Measurements from ENCODE around the gene MRPL17.
A peak's percentile ranks its signal among the peaks of the same experiment; 100 is the strongest.

MRPL17 gene

DNA sequence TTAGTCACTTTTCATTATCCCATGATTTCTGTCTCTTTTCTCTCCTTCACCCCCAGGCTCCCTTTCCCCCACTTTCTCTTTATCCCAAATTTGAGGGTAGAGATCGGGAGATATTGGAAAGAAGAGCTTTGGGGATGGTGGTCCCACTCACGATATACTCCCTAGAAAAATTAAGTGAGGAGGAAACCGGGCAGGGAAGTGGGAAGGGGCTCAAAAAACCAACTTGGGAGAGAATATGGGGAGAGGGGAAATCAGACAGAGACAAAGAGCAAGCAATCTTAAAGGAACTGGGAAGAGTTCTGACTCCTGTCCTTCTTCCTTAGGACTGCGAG lies 26.6 kb downstream of the MRPL17 start:
- peak overlapping the region in 6 of 21 experiments; percentile 22 to 79 (median 64) for H3K27ac ChIP-seq

DNA sequence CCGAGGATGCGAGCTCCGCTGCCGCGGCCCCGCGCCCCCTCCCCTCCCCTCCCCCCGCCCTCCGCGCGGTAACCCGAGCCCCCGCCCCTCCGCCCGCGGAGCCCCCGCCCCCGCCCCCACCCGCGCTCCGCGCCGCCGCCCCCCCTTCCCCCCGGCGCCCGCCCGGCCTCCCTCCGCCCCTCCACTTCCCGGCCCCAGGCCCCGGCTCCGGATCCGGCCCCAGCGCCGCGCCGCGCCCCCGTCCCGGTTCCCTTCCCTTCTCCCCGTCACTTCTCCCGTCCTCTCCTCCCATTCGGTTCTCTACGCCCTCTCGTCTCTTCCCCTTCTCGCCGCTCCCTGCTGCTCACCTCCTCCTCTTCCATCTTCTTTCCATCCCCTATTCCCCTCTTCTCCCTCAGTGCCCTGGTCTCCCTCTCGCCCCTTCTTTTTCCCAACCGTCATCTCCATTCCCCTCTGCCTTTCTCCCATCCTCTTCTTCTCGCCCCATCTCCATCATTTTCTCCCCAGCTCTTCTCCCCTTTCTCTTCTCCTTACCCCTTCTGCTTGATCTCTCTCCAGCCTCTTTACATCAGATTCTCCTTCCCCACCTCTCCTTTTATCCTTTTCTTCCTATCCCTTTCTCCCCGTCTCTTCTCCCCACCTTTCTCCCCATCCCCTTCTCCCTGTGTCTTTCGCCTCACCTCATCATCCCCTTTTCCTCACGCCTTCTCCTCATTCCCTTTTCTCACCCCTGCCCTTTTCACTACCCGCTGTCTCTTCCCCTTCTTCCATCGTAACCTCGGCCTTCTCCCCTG lies 27.2 kb downstream of the MRPL17 start, which contains the start of gene DCHS1:
TSS of gene DCHS1 (minus strand) at position 20 of the 794 bp plus-strand sequence. CDS start 14,196 bp downstream, outside the sequence.
- H3K27ac ChIP-seq = peak within 1 kb of the TSS in 18 of 21 experiments; percentile 22 to 79 (median 62)
- H3K4me3 ChIP-seq = peak within 1 kb of the TSS; percentile 25 to 50 (median 31)

More for the DNA sequence above, 26.6 kb downstream of the MRPL17 start:
- peak overlapping the region in 1 of 7 experiments; percentile 42 for H3K4me3 ChIP-seq

DNA sequence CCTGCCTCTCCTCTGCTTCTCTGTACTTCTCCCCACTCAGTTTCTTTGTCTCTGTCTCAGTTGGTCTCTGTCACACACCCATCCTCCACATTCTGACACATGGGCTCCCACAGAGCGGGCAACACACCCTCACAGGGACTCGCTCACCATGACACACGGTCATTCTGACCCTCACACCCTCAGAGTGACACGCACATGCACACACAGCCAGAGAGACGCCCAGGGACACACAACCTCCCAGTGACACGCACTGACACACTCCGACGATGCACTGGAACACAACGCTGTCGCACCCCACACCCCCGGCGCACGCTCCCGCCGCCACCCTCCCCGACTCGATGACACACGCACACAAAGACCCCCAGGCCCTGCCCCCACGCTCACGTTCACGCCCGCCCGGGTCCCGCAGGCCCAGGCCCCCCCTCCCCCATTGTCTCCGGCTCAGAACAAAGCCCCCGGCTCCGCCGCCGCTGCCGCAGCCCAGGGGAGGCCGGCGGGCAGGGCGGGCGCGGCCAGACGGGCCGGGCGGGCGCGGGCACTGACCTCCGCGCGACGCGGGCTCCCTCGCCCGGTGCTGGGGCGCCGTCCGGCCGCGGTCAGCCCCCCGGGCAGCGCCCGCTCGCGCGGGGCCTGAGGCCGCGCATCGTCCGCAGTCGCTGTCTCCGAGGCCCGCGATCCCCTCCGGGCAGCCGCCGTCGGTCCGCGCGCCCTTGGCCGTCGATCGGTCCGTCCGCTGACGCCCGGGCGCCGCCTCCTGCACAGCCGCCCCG lies 27.9 kb downstream of the MRPL17 start:
- peak overlapping the region in 17 of 21 experiments; percentile 4 to 79 (median 61) for H3K27ac ChIP-seq
- peak overlapping the region; percentile 25 to 50 (median 31) for H3K4me3 ChIP-seq

DNA sequence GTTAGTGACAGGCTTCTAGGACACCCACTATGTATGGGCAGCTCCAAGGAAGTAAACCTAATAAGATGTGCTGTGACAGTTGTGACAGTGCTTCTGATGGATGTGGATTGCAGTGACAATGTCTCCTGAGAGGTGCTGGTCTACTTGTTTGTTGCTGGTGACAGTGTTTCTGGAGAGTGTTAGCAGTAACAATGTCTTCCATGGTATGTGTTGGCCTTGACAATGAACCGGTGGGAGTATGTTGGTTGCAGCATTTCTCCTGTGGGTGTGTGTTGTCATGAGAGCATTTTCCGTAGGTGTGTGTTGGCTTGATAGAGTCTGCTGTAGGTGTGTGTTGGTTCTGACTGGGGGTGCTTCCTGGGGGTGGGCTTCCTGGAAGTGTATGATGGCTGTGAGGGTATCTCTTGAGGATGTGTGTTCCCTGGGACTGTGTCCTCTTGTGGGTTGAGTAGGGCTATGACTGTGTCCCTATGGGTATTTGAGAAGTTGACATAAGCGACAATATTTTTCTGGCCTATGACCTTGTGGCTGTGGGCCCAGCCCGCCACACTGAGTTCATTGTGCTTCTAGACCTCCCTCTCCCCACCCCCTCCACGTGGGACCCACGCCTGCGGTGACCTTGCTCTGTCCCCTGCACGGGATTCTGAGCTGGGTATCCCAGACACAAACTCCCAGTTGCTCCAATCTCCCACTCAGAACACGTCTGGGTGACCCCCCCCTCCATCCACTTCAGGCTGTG lies 28.7 kb downstream of the MRPL17 start:
- peak overlapping the region in 5 of 7 experiments; percentile 25 to 50 (median 41) for H3K4me3 ChIP-seq

DNA sequence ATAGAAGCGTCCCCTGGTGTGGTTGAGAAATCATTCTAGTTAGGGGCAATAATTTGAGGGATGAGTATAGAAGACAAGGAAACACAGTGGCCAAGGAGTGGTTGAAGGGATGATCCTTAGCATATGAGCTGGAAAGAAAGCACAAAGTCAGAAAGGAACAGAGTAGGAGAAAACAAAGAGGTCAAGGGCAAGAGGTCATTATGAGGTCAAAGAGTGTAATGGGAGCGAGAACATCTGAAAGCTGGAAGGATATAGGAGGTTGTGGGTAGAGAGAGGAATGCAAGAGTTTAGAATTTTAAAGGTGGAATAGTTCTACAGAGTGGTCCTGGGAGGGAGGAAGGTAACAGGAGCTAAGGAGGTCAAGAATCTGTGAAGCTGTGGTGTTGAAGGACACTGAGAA lies 29.5 kb downstream of the MRPL17 start:
- H3K27ac ChIP-seq = peak overlapping the region in 1 of 21 experiments; percentile 66
- H3K4me3 ChIP-seq = no peak overlapping the region

More for the DNA sequence above, 28.7 kb downstream of the MRPL17 start:
- H3K27ac ChIP-seq = peak overlapping the region in 12 of 21 experiments; percentile 4 to 79 (median 62)

DNA sequence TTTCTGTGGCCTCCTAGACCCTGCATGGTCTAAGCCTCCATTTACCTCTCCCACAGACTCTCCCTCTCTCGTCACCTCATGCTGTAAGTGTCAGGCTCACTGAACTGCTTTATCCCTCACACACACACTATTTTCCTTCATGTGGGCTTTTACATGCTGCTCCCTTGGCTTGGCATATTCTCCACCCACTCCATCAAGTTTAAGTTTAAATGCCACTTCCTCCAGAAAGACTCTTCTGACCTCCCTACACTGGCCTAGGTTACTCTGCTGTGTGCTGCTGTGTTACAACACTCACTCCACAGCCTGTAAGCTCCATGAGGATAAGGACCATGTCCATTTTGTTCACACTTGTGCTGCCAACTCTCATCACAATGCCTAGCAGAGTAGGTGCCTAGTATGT lies 30.0 kb downstream of the MRPL17 start:
- no peak overlapping the region for H3K27ac ChIP-seq

DNA sequence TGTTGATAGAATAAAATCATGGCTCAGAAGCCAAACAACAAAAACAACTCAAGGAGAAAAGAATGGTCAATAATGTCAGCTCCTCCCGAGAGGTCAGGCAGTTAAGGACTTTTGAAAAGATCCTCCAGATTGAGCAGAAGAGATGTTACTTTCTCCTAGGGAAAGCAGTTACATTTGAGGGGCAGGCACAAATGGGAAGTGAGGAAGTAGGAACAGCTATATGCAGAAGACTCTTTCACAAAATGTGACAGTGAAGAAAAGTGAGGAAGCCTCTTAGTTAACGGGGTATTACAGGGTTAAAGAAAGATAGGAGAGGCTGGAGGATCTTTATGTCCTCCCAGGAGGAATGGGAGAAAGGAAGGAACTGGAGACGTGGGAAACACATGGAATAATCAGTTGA lies 31.0 kb downstream of the MRPL17 start:
- no peak overlapping the region for H3K27ac ChIP-seq
- H3K4me3 ChIP-seq = no peak overlapping the region

More for the DNA sequence above, 30.0 kb downstream of the MRPL17 start:
- H3K4me3 ChIP-seq = no peak overlapping the region

DNA sequence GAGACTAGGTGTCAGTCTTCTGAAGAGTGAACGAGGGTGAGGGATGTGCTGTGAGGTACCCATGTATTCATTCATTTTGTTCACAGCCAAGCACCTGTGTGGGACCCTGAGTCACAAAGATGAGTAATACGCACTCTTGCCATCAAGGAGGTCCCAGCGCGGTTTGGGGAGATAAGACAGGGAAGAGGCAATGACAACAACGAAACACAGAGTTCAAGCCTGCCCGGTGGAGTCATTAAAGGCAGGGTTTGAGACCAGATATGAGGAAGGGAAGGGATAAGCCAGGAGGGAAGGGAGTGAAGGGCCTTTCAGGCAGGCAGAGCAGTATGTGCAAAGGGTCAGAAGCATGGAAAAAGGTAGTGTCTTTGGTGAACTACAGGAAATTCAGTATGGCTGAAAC lies 32.2 kb downstream of the MRPL17 start:
- Histone ChIP-seq H3K4me3 (no peak overlapping the region), H3K27ac (no peak overlapping the region)

DNA sequence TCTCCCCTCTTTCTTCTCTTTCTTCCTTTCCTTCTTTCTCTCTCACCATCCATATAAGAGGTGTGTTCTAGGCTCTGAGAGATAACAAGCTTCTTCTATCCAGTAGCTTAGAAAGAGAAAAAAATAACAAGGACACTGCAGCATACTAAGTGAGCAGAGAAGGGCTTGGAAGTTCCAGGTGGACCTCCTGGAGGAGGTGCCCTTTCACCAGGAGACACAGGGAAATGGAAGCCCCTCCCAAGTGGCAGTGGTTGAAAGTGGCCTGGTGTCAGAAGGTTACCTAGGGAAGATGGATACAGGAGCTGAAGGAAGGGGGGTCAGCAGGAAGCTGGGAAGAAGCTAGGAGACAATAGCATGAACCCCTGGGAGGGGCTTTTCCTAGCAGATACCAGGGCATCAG lies 33.0 kb downstream of the MRPL17 start:
- no peak overlapping the region for H3K27ac ChIP-seq
- no peak overlapping the region for H3K4me3 ChIP-seq

DNA sequence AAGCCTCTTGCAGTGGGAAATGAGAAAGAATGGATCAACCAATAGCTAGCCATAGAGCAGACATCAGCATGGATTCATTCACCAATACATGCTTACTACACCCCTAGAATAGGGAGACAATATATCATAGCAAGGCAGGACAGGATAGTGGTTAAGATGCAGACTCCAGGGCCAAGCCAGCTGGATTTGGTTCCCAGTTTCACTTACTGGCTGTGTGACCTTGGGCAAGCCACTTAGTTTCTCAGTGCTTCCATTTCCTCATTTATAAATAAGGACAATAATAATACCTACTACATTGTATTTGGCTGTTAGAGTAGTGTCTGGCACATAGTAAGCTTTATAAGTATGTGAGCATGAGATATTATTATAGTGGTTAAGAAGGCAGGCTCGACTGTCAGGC lies 34.6 kb downstream of the MRPL17 start:
- no peak overlapping the region for H3K4me3 ChIP-seq

DNA sequence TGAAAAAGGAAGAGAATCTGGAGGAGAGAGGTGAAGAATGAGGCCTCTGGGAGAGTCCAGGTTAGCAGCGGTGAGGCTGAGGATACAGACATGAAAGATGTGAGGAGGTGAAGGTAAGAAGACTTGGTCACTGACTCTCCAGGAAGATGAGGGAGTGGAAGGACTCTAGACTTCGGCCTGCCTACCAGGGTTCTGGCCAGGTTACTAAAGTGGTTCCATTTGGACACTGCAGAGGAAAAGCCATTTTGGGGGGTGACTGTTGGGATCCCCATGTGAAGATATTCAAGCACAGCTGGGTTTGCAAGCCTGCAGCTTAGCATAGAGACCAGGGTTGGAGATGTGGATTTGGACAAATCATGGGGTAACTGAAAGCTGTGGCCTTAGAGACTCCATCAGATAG lies 35.3 kb downstream of the MRPL17 start:
- peak overlapping the region in 15 of 21 experiments; percentile 70 to 86 (median 81) for H3K27ac ChIP-seq
- no peak overlapping the region for H3K4me3 ChIP-seq

More for the DNA sequence above, 34.6 kb downstream of the MRPL17 start:
- H3K27ac ChIP-seq = peak overlapping the region in 1 of 21 experiments; percentile 86

DNA sequence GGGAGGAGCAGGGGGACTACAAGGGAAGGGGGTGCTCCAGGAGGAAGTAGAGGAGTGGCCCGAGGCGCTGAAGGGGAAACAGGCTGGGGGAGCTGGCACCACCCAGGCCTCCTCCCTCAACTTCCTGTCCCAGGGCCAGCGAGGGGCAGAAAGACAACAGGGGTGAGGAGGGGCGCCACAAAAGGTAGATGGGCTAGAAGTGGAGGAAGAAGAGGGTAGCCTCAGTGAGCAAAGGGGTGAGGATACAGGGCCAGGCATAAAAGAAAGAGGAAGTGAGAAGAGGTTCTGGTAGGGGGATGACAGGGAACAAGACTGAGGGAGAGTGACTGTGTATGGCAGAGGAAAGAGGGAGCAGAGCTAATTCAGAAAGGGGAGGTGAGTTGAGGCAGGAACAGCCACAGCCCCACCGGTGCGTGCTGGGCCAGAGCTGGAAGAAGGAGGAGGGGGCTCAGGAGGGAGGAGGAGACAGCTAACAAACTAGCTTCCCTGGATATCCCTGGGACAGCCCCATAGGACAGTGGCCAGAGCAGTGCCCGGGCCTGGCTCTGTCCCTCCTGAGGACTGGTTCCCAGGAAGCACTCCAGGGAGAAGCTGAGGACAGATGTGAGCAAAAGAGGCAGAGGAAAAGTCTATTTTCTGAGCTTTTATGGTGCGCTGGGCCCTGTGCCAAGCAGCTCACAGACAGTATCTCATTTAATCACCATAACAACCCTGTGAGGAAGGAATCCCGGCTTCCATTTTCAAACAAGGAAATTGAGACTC lies 36.0 kb downstream of the MRPL17 start:
- Histone ChIP-seq H3K4me3 (no peak overlapping the region), H3K27ac (peak overlapping the region in 19 of 21 experiments; percentile 52 to 86 (median 77))

DNA sequence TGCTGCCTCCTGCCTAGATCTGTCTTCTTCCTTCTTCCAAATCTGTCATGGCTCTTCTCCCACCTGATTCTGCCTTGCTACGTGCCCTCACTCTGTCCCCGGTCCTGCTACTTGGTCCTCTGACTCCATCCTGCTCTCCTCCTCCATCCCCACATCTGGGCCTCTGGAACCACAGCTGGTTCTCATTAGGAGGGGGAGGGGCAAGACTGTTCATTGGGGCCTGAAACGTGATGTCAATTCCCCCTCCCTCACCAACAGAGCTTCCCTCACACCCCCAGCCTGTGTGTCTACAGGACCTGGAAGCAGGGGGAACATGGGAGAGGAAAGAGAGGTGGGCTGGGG lies 36.6 kb downstream of the MRPL17 start:
- peak overlapping the region in 19 of 21 experiments; percentile 52 to 86 (median 77) for H3K27ac ChIP-seq
- H3K4me3 ChIP-seq = no peak overlapping the region

DNA sequence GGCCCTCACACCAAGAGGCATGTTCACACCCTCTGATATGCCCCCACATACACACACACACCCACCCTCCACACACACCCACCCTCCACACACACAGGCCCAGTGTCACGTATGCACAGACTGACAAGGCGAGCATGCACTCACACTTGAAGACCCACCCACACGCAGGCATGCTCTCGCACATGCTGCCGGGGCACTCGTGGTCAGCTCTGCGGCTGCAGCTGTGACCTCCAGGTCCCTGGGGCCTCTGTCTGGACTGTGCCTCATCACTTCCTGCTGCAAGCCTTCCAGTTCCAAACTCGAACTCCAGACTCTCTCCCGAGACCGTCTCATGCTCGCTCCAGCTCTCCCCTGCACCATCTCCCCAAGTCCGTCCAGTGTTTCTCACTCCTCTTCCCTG lies 37.1 kb downstream of the MRPL17 start:
- Histone ChIP-seq H3K27ac (peak overlapping the region in 13 of 21 experiments; percentile 52 to 86 (median 74)), H3K4me3 (no peak overlapping the region)

DNA sequence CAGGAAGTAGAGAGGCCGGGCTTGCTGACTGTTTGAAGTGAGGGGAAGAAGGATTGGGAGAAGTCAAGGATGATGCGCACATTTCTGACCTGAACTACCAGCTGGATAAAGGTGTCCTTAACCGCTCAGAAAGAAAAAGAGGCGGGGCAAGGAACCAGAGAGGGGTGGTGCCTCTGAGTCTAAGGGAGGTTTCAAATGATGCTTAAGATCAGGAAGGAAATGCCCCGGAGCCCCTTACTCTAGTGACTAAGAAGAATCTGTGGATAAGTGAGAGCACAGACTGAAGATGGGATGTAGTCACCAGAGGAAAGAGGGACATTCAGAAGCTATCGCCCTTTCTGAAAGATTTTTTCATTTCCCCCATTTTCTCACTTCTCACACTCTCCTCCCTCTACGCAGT lies 40.2 kb downstream of the MRPL17 start:
- Histone ChIP-seq H3K27ac (no peak overlapping the region), H3K4me3 (no peak overlapping the region)

DNA sequence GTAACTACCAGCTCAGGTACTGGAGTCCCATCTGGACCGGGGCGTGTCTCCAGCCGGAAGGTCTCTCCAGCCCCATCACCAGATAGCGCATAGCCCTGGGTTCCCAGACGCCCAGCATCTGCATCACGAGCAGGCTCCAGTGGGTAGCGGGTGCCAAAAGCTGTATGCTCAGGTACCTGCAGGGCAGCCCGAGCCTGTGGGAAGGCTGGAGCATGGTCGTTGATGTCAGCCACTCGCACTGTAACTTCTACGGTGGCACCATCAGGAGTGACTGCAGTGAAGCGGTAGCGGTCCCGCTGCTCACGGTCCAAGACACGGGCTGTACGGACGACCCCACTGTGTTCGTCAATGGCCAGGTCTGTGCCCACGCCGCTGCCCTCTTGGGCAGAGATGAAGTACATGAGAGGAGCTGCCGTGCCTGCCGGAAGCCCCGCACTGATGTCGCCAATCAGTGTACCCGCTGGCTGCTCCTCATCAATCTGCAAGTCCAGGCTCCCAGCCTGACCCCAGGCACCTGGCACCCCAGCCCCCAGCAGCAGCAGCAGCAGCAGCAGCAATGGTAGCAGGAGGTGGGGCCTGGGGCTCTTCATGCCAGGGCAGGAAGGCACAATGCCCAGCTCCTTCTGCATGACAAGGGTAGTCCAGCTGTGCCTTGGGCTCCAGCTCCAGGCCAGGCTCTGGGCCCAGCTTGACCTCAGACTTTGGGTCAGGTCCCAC lies 42.0 kb downstream of the MRPL17 start:
- H3K27ac ChIP-seq = no peak overlapping the region
- no peak overlapping the region for H3K4me3 ChIP-seq

DNA sequence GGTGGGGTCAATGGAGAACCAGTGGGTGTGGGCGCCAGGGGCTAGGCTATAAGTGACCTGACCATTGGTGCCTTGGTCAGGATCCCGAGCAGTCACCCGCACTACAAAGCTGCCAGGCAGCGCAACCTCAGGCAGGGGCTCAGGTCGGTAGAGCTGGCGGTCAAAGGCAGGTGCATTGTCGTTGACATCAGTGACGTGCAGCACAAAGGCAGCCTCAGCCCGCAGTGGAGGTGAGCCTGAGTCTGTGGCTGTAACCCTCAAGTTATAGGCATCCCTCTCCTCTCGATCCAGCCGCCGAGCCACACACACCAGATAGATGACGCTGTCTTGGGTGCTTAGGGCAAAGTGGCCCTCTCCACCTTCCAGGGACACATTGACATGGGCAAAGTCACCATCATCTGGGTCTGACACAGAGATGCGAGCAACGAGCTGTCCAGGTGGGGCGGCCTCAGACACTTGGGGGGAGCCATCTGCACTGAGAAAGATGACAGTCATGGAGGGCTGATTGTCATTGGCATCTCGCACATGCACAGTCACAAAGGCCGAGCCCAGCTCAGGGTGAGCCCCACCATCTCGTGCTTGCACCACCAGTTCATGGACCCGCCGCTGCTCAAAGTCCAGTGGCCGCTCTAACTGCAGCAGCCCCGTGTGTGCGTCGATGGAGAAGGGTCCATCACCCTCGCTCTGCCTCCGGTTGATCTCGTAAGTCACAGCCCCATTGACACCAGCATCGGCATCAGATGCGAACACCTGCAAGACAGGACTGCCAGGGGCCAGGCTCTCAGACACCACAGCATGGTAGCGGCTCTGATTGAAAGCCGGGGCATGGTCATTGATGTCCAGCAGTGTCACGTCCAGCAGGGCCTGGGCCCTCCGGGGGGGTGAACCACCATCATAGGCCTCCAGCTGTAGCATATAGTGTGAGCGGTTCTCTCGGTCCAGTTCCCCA lies 42.8 kb downstream of the MRPL17 start:
- no peak overlapping the region for H3K27ac ChIP-seq
- H3K4me3 ChIP-seq = no peak overlapping the region

DNA sequence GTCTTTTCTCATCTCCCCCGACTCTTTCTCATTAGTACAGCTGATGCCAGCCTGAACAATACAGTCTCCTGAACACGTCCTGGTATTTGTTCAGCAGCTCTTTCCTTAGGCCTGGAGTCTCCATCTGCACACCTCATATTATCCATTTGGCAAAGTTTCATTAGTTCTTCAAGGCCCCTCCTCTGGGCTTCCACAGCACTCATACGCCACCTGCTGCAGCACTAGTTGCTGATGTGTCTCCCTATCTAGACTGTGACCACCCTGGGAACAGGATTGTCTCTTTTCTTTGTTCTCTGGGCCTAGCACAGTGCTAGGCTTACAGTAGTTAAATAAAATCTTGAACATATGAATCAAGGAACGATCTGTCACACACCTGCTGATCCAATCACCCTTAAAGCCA lies 44.7 kb downstream of the MRPL17 start:
- Histone ChIP-seq H3K4me3 (no peak overlapping the region), H3K27ac (no peak overlapping the region)

All from skin epidermis (tissue), 12 donors.